Neural progenitor cell (in vitro differentiated cells): Measurements from ENCODE around the gene ADAM8. TPM values are rescaled to one million over a fixed set of nuclear protein-coding genes. Genes with fewer than 3 reads are reported as not detected.

Experiments
- DNase-seq: peaks from one replicate; pipeline ENCODE4 v3.0.0-alpha.2; 2016; ENCODE audit warnings: low spot score
- H2AFZ ChIP-seq: fragments of 200-600 bp; sonication (generic); replicated peaks from 2 replicates; pipeline ENCODE4 v1.6.1; 2016; ENCODE audit warnings: antibody characterized with exemption
- H3F3A ChIP-seq: fragments of 200-600 bp; sonication (generic); 2 replicates; pipeline ENCODE4 v1.6.1; 2016; ENCODE audit warnings: antibody characterized with exemption, low read depth
- H3K27ac ChIP-seq: fragments of 200-600 bp; sonication (generic); 2 replicates; pipeline ENCODE4 v1.5.1; 2016; ENCODE audit warnings: mild to moderate bottlenecking
- H3K27me3 ChIP-seq: fragments of 200-600 bp; sonication (generic); 2 replicates; pipeline ENCODE4 v1.6.1; 2016; ENCODE audit warnings: mild to moderate bottlenecking, moderate library complexity
- H3K36me3 ChIP-seq: fragments of 200-600 bp; sonication (generic); 2 replicates; pipeline ENCODE4 v1.5.1; 2016
- H3K4me1 ChIP-seq: fragments of 200-600 bp; sonication (generic); 2 replicates; pipeline ENCODE4 v1.6.1; 2016; ENCODE audit warnings: mixed run types
- H3K4me2 ChIP-seq: fragments of 200-600 bp; sonication (generic); 2 replicates; pipeline ENCODE4 v1.6.1; 2016
- H3K4me3 ChIP-seq: fragments of 200-600 bp; sonication (generic); 2 replicates; pipeline ENCODE4 v1.5.1; 2016
- H3K79me2 ChIP-seq: fragments of 200-600 bp; sonication (generic); 2 replicates; pipeline ENCODE4 v1.6.1; 2016; ENCODE audit warnings: low read depth
- H3K9ac ChIP-seq: fragments of 200-600 bp; sonication (generic); 2 replicates; pipeline ENCODE4 v1.6.1; 2016
- H3K9me3 ChIP-seq: fragments of 200-600 bp; sonication (generic); 2 replicates; pipeline ENCODE4 v1.5.1; 2016; ENCODE audit warnings: low read depth
- H4K20me1 ChIP-seq: fragments of 200-600 bp; sonication (generic); 2 replicates; pipeline ENCODE4 v1.6.1; 2016; ENCODE audit warnings: low read depth
- H3K27ac Mint-ChIP-seq: 3 replicates; pipeline ENCODE4 v1.8.0; 2021; ENCODE audit warnings: mixed read lengths
- H3K27me3 Mint-ChIP-seq: 2 replicates; pipeline ENCODE4 v1.8.0; 2022; ENCODE audit warnings: low read depth, mild to moderate bottlenecking, inconsistent platforms, moderate library complexity, mixed read lengths; ENCODE audit not compliant: insufficient read depth
- H3K36me3 Mint-ChIP-seq: 3 replicates; pipeline ENCODE4 v1.8.0; 2021; ENCODE audit warnings: mixed read lengths
- H3K4me1 Mint-ChIP-seq: 3 replicates; pipeline ENCODE4 v1.8.0; 2021; ENCODE audit warnings: mixed read lengths
- H3K4me3 Mint-ChIP-seq: 3 replicates; pipeline ENCODE4 v1.8.0; 2021; ENCODE audit warnings: mild to moderate bottlenecking, moderate library complexity, mixed read lengths
- H3K9me3 Mint-ChIP-seq: 3 replicates; pipeline ENCODE4 v1.8.0; 2020; ENCODE audit warnings: mixed read lengths
- EZH2 ChIP-seq: fragments of 200-600 bp; sonication (generic); IDR thresholded peaks from 2 replicates; pipeline ENCODE4 v1.6.1; 2017; ENCODE audit warnings: antibody characterized with exemption, mild to moderate bottlenecking, moderate library complexity
- EZH2phosphoT487 ChIP-seq: fragments of 200-600 bp; sonication (generic); IDR thresholded peaks from 2 replicates; pipeline ENCODE4 v1.6.1; 2017; ENCODE audit warnings: antibody characterized with exemption
- total RNA-seq: library from RNA; depleted of rRNA; stranded (reverse); fragments of >200 nt; gene quantifications from 2 replicates; pipeline ENCODE4 v1.2.3, GENCODE V29; 2015; ENCODE audit warnings: low replicate concordance
- TF ChIP-seq, protein P1 (sequence below): fragments of 200-600 bp; sonication (generic); IDR thresholded peaks from 2 replicates; pipeline ENCODE4 v1.5.1; 2017; ENCODE audit warnings: antibody characterized with exemption, mild to moderate bottlenecking

The ADAM8 gene
- total RNA-seq, 1 donor from 2014 or later = 3.3 TPM

DNA sequence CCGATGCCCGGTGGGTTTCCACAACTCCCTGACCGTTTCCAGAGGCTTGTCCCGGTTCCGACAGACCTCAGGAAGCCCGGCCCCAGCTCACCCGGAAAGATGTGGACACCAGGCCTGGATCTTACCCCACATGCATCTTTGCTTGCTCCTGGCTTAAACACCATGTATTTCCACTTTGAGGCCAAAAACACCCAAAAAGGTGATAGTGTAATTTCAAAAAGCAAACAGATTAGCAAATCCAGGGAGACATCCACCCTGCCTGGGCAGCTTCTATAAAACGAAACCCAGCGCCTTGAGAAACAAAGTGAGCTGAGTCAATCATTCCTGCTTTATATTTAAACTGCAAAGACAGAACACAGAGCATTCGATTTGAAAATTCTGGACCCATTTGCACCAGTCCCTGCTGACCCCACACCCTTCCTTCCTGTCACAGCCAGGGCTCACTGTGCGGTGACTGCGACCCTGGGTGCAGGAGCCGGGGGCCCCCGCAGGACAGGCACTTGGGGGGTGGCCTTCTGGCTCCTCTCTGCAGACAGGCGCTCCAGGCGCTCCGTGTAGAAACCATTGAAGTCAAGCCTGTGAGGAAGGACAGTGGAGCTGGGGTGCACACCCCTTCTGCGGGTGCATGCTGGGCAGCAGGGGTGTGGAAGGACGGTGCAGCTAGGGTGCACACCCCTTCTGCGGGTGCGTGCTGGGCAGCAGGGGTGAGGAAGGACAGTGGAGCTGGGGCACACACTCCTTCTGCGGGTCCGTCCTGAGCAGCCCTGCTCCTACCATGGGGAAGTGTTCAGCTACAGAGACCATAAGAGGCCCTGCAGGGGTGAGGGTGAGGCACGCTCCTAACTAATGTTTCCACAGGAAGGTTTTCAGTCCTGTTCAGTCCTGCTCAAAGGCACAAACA lies 2.9 kb upstream of the ADAM8 start:
- no peaks in the 10 kb centered on the region for H3K36me3 ChIP-seq
- H3K4me3 Mint-ChIP-seq = no peak overlapping the region

DNA sequence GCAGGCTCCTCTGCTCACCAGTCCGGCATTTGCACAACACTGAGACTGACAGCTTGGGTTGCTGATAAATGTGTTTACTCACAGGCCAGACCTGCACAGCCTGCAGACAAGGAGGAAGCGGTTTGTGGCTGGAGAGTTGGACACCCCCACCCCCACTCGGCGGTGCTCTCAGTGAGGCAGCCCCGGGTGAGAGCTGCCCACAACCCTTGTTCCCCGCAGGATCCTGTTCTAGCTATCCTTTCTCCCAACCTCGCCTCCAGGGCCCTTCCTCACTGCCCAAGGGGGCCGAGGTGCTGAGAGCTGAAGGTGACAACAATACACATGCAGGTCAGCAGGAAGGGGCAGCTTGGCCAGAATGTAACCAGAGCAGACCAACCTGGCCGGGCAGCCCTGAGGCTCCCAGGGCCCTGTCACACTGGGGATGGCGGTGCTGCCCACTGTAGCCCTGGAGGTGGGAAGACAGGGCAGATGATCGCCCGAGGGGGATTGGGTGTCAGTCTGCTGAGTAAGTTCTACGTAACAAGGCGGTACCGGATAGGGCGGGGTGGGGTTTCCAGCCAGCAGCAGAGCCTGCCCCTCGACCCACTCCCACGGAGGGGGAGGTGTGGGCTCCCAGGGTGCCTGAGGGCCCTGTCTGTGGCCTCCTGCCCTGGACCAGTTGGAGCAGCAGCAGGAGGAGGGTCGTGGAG lies 2.1 kb upstream of the ADAM8 start:
- H3K9me3 ChIP-seq = no peaks in the 10 kb centered on the region
- peaks cover 3% of the 10 kb centered on the region for H3K36me3 Mint-ChIP-seq
- no peak overlapping the region for H3K4me2 ChIP-seq
- H3K4me3 ChIP-seq = no peak overlapping the region
- H3K27me3 Mint-ChIP-seq = peaks cover 7% of the 10 kb centered on the region
- no peak overlapping the region for H3K27ac ChIP-seq
- TF ChIP-seq, protein P1, sequence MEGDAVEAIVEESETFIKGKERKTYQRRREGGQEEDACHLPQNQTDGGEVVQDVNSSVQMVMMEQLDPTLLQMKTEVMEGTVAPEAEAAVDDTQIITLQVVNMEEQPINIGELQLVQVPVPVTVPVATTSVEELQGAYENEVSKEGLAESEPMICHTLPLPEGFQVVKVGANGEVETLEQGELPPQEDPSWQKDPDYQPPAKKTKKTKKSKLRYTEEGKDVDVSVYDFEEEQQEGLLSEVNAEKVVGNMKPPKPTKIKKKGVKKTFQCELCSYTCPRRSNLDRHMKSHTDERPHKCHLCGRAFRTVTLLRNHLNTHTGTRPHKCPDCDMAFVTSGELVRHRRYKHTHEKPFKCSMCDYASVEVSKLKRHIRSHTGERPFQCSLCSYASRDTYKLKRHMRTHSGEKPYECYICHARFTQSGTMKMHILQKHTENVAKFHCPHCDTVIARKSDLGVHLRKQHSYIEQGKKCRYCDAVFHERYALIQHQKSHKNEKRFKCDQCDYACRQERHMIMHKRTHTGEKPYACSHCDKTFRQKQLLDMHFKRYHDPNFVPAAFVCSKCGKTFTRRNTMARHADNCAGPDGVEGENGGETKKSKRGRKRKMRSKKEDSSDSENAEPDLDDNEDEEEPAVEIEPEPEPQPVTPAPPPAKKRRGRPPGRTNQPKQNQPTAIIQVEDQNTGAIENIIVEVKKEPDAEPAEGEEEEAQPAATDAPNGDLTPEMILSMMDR = no peak
- peaks cover 15% of the 10 kb centered on the region for H3F3A ChIP-seq
- peaks cover 2% of the 10 kb centered on the region for H3K4me1 Mint-ChIP-seq
- H3K36me3 ChIP-seq = no peaks in the 10 kb centered on the region
- H3K4me3 Mint-ChIP-seq = no peak overlapping the region
- peaks cover 22% of the 10 kb centered on the region for H3K4me1 ChIP-seq
- no peaks in the 10 kb centered on the region for H3K79me2 ChIP-seq
- peaks cover 22% of the 10 kb centered on the region for H3K27me3 ChIP-seq
- no peaks in the 10 kb centered on the region for H3K9me3 Mint-ChIP-seq
- H2AFZ ChIP-seq = no peak overlapping the region
- H4K20me1 ChIP-seq = peaks cover 8% of the 10 kb centered on the region
- H3K27ac Mint-ChIP-seq = no peak overlapping the region
- no peak overlapping the region for H3K9ac ChIP-seq
- no peak for DNase-seq

More for the DNA sequence above, 2.9 kb upstream of the ADAM8 start:
- Mint-ChIP-seq H3K36me3 (peaks cover 7% of the 10 kb centered on the region), H3K27me3 (peaks cover 8% of the 10 kb centered on the region), H3K27ac (no peak overlapping the region), H3K4me1 (peaks cover 2% of the 10 kb centered on the region), H3K9me3 (no peaks in the 10 kb centered on the region)
- no peak overlapping the region for H2AFZ ChIP-seq
- TF ChIP-seq, protein P1 = no peak
- TF ChIP-seq EZH2phosphoT487 (no peak), EZH2 (no peak)
- peaks cover 22% of the 10 kb centered on the region for H3K27me3 ChIP-seq
- DNase-seq = no peak
- no peaks in the 10 kb centered on the region for H3K9me3 ChIP-seq
- no peaks in the 10 kb centered on the region for H3K79me2 ChIP-seq
- H3K4me3 ChIP-seq = no peak overlapping the region
- H3K27ac ChIP-seq = no peak overlapping the region
- no peak overlapping the region for H3K4me2 ChIP-seq
- H3K9ac ChIP-seq = no peak overlapping the region
- peaks cover 15% of the 10 kb centered on the region for H3F3A ChIP-seq
- peaks cover 8% of the 10 kb centered on the region for H4K20me1 ChIP-seq
- peaks cover 22% of the 10 kb centered on the region for H3K4me1 ChIP-seq

DNA sequence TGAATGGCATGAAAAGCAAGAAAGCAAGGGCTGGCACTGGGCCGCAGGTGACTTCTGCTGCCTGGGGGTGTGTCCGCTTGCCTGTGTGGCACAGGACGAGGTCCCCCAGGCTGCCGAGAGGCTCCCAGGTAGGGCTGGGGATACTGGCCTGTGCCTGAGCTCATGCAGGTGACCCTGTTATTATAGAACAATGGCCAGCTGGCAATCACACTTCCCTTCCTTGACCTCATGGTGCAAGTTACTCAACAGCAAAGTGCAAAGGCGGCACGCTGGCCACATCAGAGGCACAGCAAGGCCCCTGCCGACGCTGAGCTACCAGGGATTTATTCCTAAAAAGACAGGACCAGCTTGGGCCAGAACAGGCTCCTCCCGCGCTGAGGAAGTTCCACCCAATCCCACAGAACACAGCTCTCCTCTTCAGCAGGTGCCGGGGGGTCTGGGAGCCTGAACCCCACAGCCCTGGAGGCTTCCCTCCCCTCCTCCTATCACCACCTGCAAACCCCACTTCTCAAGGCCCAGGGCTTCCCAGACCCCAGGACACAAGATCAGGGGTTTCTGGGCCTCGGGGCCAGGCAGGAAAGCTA lies 1.4 kb upstream of the ADAM8 start:
- peaks cover 7% of the 10 kb centered on the region for H3K27me3 Mint-ChIP-seq
- Histone ChIP-seq H2AFZ (no peak overlapping the region), H3K4me1 (peaks cover 22% of the 10 kb centered on the region), H3K79me2 (no peaks in the 10 kb centered on the region), H3K36me3 (no peaks in the 10 kb centered on the region), H3K9ac (no peak overlapping the region), H3K9me3 (no peaks in the 10 kb centered on the region), H3K27me3 (peaks cover 22% of the 10 kb centered on the region), H4K20me1 (peaks cover 8% of the 10 kb centered on the region), H3F3A (peaks cover 15% of the 10 kb centered on the region), H3K27ac (no peak overlapping the region), H3K4me3 (no peak overlapping the region), H3K4me2 (no peak overlapping the region)
- H3K27ac Mint-ChIP-seq = no peak overlapping the region
- H3K4me3 Mint-ChIP-seq = no peak overlapping the region
- H3K9me3 Mint-ChIP-seq = no peaks in the 10 kb centered on the region
- peaks cover 2% of the 10 kb centered on the region for H3K36me3 Mint-ChIP-seq
- DNase-seq = no peak
- TF ChIP-seq EZH2 = no peak
- TF ChIP-seq, protein P1 = no peak
- no peak for TF ChIP-seq EZH2phosphoT487
- peaks cover 2% of the 10 kb centered on the region for H3K4me1 Mint-ChIP-seq
